ENCODE measurements around the gene IGFBP4. TPM values are rescaled to one million over a fixed set of nuclear protein-coding genes. Genes with fewer than 3 reads are reported as not detected.
A peak's percentile ranks its signal among the peaks of the same experiment; 100 is the strongest.

Gene IGFBP4
- total and polyA plus RNA-seq, 11 donors, result 103 to 342 (median 133) TPM

DNA sequence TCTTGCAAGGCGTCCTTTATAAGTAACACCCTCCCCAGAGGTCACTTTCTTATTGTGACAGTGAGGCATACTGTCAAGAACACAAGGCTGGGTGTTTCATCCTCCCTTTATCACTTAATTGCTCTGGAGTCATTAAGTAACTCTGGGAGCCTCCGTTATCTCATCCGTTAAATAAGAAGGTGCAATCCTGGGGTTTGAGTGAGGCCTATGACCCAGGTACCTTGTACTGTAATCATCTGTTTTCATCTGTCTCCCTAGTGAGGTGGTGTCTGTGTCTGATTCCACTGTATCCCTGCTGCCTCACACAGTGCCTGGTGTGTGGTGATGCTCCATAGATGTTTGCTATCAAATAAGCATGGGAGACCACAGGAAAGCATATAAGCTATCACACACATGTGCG lies 40.4 kb downstream of the IGFBP4 start:
- no peak for DNase-seq
- TF ChIP-seq POLR2A (IDR thresholded peaks at IDR 0.05), result no peak
- TF ChIP-seq, protein P1, sequence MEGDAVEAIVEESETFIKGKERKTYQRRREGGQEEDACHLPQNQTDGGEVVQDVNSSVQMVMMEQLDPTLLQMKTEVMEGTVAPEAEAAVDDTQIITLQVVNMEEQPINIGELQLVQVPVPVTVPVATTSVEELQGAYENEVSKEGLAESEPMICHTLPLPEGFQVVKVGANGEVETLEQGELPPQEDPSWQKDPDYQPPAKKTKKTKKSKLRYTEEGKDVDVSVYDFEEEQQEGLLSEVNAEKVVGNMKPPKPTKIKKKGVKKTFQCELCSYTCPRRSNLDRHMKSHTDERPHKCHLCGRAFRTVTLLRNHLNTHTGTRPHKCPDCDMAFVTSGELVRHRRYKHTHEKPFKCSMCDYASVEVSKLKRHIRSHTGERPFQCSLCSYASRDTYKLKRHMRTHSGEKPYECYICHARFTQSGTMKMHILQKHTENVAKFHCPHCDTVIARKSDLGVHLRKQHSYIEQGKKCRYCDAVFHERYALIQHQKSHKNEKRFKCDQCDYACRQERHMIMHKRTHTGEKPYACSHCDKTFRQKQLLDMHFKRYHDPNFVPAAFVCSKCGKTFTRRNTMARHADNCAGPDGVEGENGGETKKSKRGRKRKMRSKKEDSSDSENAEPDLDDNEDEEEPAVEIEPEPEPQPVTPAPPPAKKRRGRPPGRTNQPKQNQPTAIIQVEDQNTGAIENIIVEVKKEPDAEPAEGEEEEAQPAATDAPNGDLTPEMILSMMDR (IDR thresholded peaks at IDR 0.05), result no peak
- peaks cover 0 to 44% (median 0%) of the 10 kb centered on the region in 12 donors for H3K4me1 ChIP-seq
- no peak overlapping the region for H3K27ac ChIP-seq
- H3K36me3 ChIP-seq, result no peaks in the 10 kb centered on the region
- no peak for ATAC-seq
- H3K9me3 ChIP-seq, result no peaks in the 10 kb centered on the region
- H3K4me3 ChIP-seq, result no peak overlapping the region
- intact Hi-C loops (cut with DNase I), result loop anchor here in 1 of 10 donors (5.0 kb wide), 1 partner anchor 49 kb away; no protein-coding TSS in a partner anchor
- WGBS, 4 donors, result 88 to 93% (median 90%) methylated on average over 4 of the region's 4 CpGs
- no peaks in the 10 kb centered on the region for H3K27me3 ChIP-seq

DNA sequence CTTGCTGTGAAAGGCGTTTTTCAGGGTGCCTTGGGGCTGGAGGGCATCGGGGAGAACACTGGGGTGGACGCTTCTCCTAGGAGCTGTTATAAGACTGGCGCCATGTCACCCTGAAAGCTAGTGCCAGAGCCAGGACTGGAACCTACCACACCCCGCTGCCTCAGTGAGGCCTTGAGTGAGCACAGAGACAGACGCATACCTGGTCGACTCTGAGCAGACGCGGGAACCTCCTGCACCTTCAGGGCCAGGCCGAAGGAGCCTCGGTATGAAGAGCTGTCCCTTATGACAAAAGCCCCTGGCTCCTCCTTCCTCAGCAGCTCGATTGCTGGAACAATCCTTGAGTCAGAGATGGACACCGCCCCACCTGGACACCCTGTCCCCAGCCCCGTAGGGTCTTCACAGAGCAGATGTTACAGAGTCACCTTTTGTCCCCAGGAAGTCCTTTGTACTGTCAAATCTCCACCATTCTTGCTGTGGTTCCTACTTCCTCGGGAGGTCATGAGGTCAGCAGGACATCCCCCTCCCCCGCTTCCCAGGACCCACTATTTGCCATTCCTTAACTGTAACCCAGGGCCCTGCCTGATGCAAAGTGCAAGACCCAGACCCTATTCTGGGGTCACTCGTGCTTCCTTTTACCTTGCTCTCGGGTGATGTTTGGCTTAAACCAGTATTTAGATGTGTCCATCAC lies 41.2 kb downstream of the IGFBP4 start:
- intact Hi-C loops (cut with DNase I), result loop anchor here in 1 of 10 donors (5.0 kb wide), 1 partner anchor 48 kb away; no protein-coding TSS in a partner anchor
- Histone ChIP-seq H3K27ac (no peak overlapping the region), H3K9me3 (no peaks in the 10 kb centered on the region), H3K4me1 (peaks cover 0 to 41% (median 0%) of the 10 kb centered on the region in 12 donors), H3K4me3 (no peak overlapping the region), H3K36me3 (no peaks in the 10 kb centered on the region), H3K27me3 (no peaks in the 10 kb centered on the region)
- WGBS, 4 donors, result 84 to 88% (median 86%) methylated on average over 18 of the region's 18 CpGs
- no peak for ATAC-seq
- peak in 1 of 5 donors; percentile 51 for DNase-seq
- TF ChIP-seq, protein P1 (IDR thresholded peaks at IDR 0.05), result no peak
- no peak for TF ChIP-seq POLR2A (IDR thresholded peaks at IDR 0.05)

DNA sequence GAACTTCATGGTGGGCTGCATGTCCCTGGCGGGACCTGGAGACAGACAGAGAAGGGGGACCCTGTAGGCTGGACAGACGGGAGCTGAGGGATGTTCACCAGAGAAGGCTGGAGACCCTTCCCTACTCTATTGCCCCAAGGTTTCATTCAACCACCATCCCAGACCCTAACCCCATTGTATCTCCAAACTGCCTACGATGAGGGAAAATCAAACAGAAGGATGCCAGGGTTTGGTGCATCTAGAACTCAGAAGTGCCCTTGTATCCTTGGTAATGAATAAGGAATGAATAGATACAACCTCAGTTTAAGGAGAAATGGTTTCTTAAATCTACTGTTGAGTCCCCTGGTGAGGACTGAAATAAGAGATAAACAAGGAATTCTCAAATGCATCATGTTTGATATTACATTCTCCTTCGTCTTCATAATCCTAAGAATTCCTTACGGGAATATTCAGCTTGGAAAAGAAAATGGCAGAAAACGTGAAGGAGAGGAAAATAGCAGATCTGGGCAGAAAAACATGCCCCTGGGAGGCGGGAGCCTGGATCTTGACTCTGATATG lies 41.8 kb downstream of the IGFBP4 start:
- Histone ChIP-seq H3K4me3 (no peak overlapping the region), H3K27ac (peak overlapping the region in 2 of 12 donors; percentile 72 to 74), H3K4me1 (peaks cover 0 to 40% (median 0%) of the 10 kb centered on the region in 12 donors), H3K9me3 (no peaks in the 10 kb centered on the region), H3K27me3 (no peaks in the 10 kb centered on the region), H3K36me3 (no peaks in the 10 kb centered on the region)
- DNase-seq (no peak), ATAC-seq (no peak)
- intact Hi-C loops (cut with DNase I), result loop anchor here in 3 of 10 donors (5.0 kb wide), 3 partner anchors 37 to 47 kb away; no protein-coding TSS in a partner anchor
- TF ChIP-seq, protein P1 (IDR thresholded peaks at IDR 0.05), result no peak
- TF ChIP-seq POLR2A (IDR thresholded peaks at IDR 0.05), result no peak
- 73 to 85% (median 79%) methylated on average over 7 of the region's 7 CpGs for WGBS, 4 donors

DNA sequence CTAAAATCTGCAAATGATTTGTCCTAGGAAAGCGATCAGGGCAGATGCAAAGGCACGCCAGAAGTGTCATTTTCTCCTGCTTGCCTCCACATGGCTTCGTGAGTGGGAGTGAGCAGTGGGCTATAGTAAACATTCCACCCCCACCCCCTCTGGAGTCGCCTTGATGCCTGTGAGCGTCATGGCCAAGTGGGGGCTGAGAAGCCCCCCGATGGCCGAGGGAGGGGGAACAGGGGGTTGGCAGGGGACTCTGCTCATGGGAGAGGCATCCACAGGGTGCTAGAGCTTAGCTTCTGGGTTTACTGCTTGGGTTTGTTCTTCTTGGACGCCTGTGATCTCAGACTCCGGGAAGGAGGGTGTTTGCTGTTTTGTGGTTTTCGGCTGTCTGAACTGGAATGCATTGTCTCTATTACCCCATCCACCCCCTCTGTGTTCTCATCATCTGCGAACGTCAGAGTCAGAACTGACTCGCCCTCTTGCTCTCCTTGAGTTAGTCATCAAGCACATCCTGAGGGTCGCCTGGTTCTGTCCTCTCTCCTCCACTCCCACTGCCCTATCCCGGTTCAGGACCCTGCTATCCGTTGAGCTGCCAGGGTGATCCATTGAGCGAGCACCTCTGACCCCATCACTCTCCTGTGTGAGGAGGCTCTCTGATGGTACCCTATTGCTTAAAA lies 42.7 kb downstream of the IGFBP4 start:
- Histone ChIP-seq H3K36me3 (no peaks in the 10 kb centered on the region), H3K27ac (peak overlapping the region in 7 of 12 donors; percentile 13 to 82 (median 43)), H3K4me1 (peaks cover 0 to 35% (median 0%) of the 10 kb centered on the region in 12 donors), H3K4me3 (no peak overlapping the region), H3K9me3 (no peaks in the 10 kb centered on the region), H3K27me3 (no peaks in the 10 kb centered on the region)
- intact Hi-C loops (cut with DNase I), result loop anchor here in 2 of 10 donors (5.0 kb wide), 2 partner anchors 36 to 41 kb away; no protein-coding TSS in a partner anchor
- DNase-seq (peak in 2 of 5 donors; percentile 45 to 61), ATAC-seq (peak; percentile 25 to 84 (median 72))
- TF ChIP-seq, protein P1 (IDR thresholded peaks at IDR 0.05), result no peak
- TF ChIP-seq POLR2A (IDR thresholded peaks at IDR 0.05), result peak in 1 of 2 donors; percentile 16
- WGBS, 4 donors, result 61 to 69% (median 68%) methylated on average over 17 of the region's 17 CpGs

Data from heart left ventricle (tissue), 16 donors.